ENCODE results near the gene CDC42BPA.

CDC42BPA gene

DNA sequence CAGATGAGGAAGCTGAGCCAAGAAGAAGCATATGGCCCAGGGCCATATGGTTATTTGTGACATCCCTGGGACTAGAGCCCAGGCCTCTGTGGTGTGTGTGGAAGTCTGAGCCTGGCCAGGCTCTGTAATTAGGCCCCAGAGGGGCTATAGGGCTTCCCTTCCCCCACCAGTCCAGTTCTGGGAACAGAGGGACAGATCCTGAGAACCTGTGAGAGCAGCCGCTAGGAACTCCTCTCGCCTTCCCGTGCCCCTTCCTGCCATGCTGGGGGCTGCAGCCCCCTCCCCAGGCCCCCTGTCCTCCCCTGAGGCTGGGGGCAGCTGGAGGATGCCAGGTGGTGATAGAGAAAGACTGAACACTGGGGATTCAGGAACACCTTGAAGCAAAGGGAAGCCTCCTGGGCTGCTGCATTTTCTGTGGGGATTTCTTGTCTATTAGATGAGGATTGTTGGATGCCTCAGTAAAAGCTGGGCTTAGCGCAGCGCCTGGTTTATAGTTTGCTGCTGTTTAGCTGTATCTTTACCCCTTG, 344.9 kb downstream of the CDC42BPA start:
- TF ChIP-seq, protein P1, sequence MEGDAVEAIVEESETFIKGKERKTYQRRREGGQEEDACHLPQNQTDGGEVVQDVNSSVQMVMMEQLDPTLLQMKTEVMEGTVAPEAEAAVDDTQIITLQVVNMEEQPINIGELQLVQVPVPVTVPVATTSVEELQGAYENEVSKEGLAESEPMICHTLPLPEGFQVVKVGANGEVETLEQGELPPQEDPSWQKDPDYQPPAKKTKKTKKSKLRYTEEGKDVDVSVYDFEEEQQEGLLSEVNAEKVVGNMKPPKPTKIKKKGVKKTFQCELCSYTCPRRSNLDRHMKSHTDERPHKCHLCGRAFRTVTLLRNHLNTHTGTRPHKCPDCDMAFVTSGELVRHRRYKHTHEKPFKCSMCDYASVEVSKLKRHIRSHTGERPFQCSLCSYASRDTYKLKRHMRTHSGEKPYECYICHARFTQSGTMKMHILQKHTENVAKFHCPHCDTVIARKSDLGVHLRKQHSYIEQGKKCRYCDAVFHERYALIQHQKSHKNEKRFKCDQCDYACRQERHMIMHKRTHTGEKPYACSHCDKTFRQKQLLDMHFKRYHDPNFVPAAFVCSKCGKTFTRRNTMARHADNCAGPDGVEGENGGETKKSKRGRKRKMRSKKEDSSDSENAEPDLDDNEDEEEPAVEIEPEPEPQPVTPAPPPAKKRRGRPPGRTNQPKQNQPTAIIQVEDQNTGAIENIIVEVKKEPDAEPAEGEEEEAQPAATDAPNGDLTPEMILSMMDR (IDR thresholded peaks at IDR 0.05; ENCODE audit: control extremely low read depth, extremely low read depth, low read depth, missing control alignments), result no peak
- ChIA-PET POLR2A (no interaction called here), CTCF (no interaction called here)
- DNase-seq (ENCODE audit: extremely low spot score), result no peak

DNA sequence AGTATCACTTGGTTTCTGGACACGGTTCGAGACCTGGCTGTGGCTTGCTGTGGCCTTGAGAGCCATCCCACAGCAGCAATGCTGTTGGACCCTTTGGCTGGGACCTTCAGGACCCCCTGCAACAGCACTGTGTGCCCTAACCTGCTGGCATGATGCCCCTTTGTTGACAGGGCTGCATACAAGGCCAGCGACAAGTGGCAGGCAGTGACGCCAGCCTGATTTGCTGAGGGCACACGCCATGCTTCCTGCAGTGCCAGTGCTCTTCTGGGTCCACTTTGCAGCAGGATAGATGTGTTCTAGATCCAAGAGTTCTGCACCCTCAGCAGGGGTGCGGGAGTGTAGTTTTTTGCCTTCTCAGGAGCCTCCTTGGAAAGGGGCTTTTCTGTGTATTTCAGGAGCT, 345.4 kb downstream of the CDC42BPA start:
- ChIA-PET POLR2A (no interaction called here), CTCF (no interaction called here)

DNA sequence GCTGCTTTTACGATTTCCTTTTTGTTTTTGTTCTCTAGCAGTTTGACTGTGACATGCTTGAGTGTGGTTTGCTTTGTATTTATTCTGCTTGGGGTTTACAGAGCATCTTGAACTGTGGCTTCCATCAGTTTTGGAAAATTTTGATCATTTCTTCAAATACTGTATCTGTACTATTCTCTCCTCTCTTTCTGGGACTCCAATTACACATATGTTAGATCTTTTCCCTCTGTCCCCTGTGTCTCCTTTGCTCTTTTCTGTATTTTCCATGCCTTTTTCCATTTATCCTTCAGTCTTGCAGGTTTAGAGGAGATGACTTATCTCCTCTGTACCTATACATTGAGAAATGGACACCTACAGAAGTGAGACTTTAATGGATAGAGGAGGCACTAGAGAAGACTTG, 346.5 kb downstream of the CDC42BPA start:
- POLR2A ChIA-PET, result no interaction called here
- DNase-seq (ENCODE audit: extremely low spot score), result no peak
- CTCF ChIA-PET, result no interaction called here
- TF ChIP-seq, protein P1 (IDR thresholded peaks at IDR 0.05; ENCODE audit: control extremely low read depth, extremely low read depth, low read depth, missing control alignments), result no peak

More for the DNA sequence above, 345.4 kb downstream of the CDC42BPA start:
- DNase-seq (ENCODE audit: extremely low spot score), result no peak
- TF ChIP-seq, protein P1 (IDR thresholded peaks at IDR 0.05; ENCODE audit: control extremely low read depth, extremely low read depth, low read depth, missing control alignments), result no peak

DNA sequence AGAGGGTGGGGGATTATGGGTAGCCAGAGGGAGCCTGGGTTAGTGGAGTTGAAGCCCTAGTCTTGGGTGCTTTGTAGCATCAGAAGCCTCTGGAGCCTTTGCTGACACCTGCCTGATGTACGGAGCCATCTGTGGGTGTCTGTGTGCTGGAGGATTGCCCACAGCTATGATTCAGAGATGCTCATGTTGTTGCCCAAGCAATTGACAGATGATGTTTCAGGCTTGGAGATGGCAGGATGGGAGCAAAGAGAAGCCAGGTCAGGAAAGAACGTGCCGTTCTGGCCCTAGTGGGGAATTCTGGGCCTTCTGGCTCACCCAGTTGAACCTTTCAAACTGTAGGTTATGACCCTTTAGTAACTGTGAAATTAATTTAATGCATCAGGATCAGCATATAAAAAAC, 350.6 kb downstream of the CDC42BPA start:
- POLR2A ChIA-PET, result no interaction called here
- CTCF ChIA-PET, result interaction anchor here (0.8 kb wide), 1 partner anchor 12 kb away, joined by 3 read pairs; no protein-coding TSS in a partner anchor
- DNase-seq (ENCODE audit: extremely low spot score), result no peak
- TF ChIP-seq, protein P1 (IDR thresholded peaks at IDR 0.05; ENCODE audit: control extremely low read depth, extremely low read depth, low read depth, missing control alignments), result no peak

DNA sequence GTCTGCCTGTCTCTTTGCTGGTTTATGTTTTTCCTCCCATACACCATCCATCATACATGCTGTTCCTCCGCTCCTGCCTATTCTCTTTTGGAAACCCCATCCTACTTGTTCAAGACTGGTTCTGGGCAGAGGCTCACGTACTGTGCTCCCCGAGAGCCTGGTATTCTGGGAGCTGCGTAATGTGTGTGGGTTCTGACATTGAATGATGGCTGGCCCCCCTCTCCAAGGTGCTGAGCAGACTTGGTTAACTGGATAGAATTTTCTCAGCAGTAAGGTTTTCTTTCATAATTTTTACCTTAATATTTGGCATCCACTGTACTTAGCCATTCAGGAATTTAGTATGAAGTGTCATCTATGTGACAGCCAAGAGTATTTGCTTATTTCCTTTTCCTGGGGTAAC, 351.6 kb downstream of the CDC42BPA start:
- ChIA-PET CTCF (interaction anchor here (0.8 kb wide), 1 partner anchor 13 kb away, joined by 3 read pairs; no protein-coding TSS in a partner anchor), POLR2A (no interaction called here)
- TF ChIP-seq, protein P1 (IDR thresholded peaks at IDR 0.05; ENCODE audit: control extremely low read depth, extremely low read depth, low read depth, missing control alignments), result no peak
- no peak for DNase-seq (ENCODE audit: extremely low spot score)

DNA sequence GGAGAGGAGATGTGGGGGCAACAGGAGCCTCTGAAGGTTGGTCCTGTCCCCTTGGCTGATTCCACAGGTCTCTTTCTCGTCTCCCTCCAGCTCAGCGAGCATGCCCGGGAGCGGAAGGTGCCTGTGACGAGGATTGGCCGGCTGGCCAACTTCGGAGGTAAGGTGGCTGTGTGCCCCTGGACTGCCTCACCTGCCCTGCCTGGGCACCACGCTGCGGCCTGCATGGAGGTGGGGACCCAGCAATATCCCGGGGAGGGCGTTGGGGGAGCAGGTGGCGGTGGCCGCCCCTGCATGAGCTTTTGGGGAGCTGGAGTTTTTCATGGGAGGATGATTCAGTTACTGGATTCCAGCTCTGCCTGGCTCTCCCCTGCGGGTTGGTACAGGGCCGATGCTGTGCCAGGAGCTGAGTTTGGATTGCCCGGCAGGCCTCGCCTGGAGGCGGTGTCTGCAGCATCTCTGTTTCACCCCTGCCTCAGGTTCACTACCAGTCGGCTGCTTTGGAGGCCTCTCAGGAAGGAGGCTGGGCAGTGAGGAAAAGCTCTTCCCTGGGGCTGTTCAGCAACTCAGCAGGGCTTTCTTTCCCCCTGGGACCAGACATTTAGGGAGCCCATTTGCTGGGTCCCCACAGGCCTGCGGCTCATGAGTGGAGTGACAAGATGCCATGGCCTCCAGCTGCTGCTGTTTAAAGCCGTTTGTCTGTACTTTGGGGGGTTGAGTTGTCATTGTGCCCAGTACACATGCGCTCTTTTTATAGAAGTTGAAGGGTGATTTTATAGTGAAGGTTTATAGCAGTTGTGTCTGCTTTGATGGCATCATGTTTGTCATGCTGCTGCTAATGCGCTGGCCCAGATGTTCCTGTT, 352.5 kb downstream of the CDC42BPA start:
- TF ChIP-seq, protein P1 (IDR thresholded peaks at IDR 0.05; ENCODE audit: control extremely low read depth, extremely low read depth, low read depth, missing control alignments), result no peak
- DNase-seq (ENCODE audit: extremely low spot score), result no peak
- ChIA-PET POLR2A (no interaction called here), CTCF (interaction anchor here (1.0 to 1.6 kb wide), 2 partner anchors 16 to 23 kb away, joined by 3 to 4 read pairs; no protein-coding TSS in a partner anchor)
